HG02798 (cell line): ENCODE data around the gene SP100.
A peak's percentile ranks its signal among the peaks of the same experiment; 100 is the strongest.

Experiments
- ATAC-seq: cut with Tn5 transposase; IDR thresholded peaks from one replicate; pipeline ENCODE4 v1.9.1; 2021; ENCODE audit warnings: mild to moderate bottlenecking; ENCODE audit not compliant: unreplicated experiment, poor library complexity

Gene SP100

GRCh38 chr2:230521386-230521785 lies 105.4 kb downstream of the SP100 start:
- no peak for ATAC-seq

- ATAC-seq, result no peak
Measured at GRCh38 chr2:230525682-230526081, 109.7 kb downstream of the SP100 start.

GRCh38 chr2:230537531-230537976 lies 121.6 kb downstream of the SP100 start:
- ATAC-seq, result peak; percentile 82

- no peak for ATAC-seq
Measured at GRCh38 chr2:230540332-230540731, 124.3 kb downstream of the SP100 start.

GRCh38 chr2:230541934-230542380 lies 126.0 kb downstream of the SP100 start:
- peak; percentile 73 for ATAC-seq

- no peak for ATAC-seq
Measured at GRCh38 chr2:230542751-230543150, 126.8 kb downstream of the SP100 start.

GRCh38 chr2:230552181-230552580 lies 136.2 kb downstream of the SP100 start:
- ATAC-seq, result no peak

- no peak for ATAC-seq
Measured at GRCh38 chr2:230557065-230557464, 141.1 kb downstream of the SP100 start.

- ATAC-seq, result peak; percentile 43
Measured at GRCh38 chr2:230564805-230565779, 149.1 kb downstream of the SP100 start.

GRCh38 chr2:230569298-230569697 lies 153.3 kb downstream of the SP100 start:
- ATAC-seq, result no peak

- no peak for ATAC-seq
Measured at GRCh38 chr2:230570987-230571386, 155.0 kb downstream of the SP100 start.

- no peak for ATAC-seq
Measured at GRCh38 chr2:230575642-230576324, 159.8 kb downstream of the SP100 start.

- no peak for ATAC-seq
Measured at GRCh38 chr2:230577114-230577513, 161.1 kb downstream of the SP100 start.

- ATAC-seq, result no peak
Measured at GRCh38 chr2:230578106-230578505, 162.1 kb downstream of the SP100 start.

GRCh38 chr2:230582851-230583283 lies 166.9 kb downstream of the SP100 start:
- peak; percentile 75 for ATAC-seq

GRCh38 chr2:230583581-230583980 lies 167.6 kb downstream of the SP100 start:
- no peak for ATAC-seq

- ATAC-seq, result no peak
Measured at GRCh38 chr2:230586328-230586982, 170.5 kb downstream of the SP100 start.

GRCh38 chr2:230589025-230589424 lies 173.0 kb downstream of the SP100 start:
- peak; percentile 14 for ATAC-seq

- peak; percentile 95 for ATAC-seq
Measured at GRCh38 chr2:230589497-230590015, 173.6 kb downstream of the SP100 start.

- no peak for ATAC-seq
Measured at GRCh38 chr2:230590333-230590732, 174.3 kb downstream of the SP100 start.
